Panc1 (cell line): ENCODE data around the gene MAP2K5. TPM values are rescaled to one million over a fixed set of nuclear protein-coding genes. Genes with fewer than 3 reads are reported as not detected.
A peak's percentile ranks its signal among the peaks of the same experiment; 100 is the strongest.

Experiments used
- ATAC-seq: fragments of 200-7000 bp; cut with Tn5 transposase; 2 replicates; pipeline ENCODE4 v1.9.1; 2020; ENCODE audit warnings: mild to moderate bottlenecking, moderate library complexity
- BruUV-seq: library from RNA; stranded (reverse); fragments of 400-500 nt; replicated peaks from 2 replicates; lab custom pipeline; 2021; lab: Mats Ljungman, UMichigan
- CTCF ChIA-PET: fragments of 300-600 bp; sonication (Branson Sonifier 250); formaldehyde crosslinking; loops from one replicate; lab custom pipeline; 2022; ENCODE audit warnings: antibody characterized with exemption; lab: Charles Lee
- POLR2A ChIA-PET: fragments of 300-600 bp; sonication (Branson Sonifier 250); formaldehyde crosslinking; loops from one replicate; lab custom pipeline; 2022; ENCODE audit warnings: antibody characterized with exemption; lab: Charles Lee
- DNase-seq: peaks from one replicate; pipeline ENCODE4 v3.0.0-alpha.2; 2010; ENCODE audit warnings: low read depth, low spot score
- H3K27ac ChIP-seq: 2 replicates; pipeline ENCODE4 v1.5.1; 2011; ENCODE audit warnings: mild to moderate bottlenecking, low read length, inconsistent platforms
- H3K27me3 ChIP-seq: fragments of 200-500 bp; sonication (Bioruptor generic); 2 replicates; pipeline ENCODE4 v1.6.0; 2014; ENCODE audit warnings: low read length, inconsistent platforms; ENCODE audit not compliant: control insufficient read depth, insufficient read depth
- H3K36me3 ChIP-seq: fragments of 200-500 bp; sonication (Bioruptor generic); 2 replicates; pipeline ENCODE4 v1.5.1; 2014; ENCODE audit warnings: inconsistent platforms, mild to moderate bottlenecking, low read length, moderate library complexity; ENCODE audit not compliant: control insufficient read depth, insufficient read depth
- H3K4me1 ChIP-seq: 2 replicates; pipeline ENCODE4 v1.5.1; 2011; ENCODE audit warnings: inconsistent platforms, mild to moderate bottlenecking, low read length, moderate library complexity; ENCODE audit not compliant: control insufficient read depth, insufficient read depth
- H3K4me3 ChIP-seq, 2 experiments: 2 replicates each; pipeline ENCODE4 v1.5.1; 2011 to 2012; ENCODE audit warnings: low read depth in 2 of 2, low read length in 2 of 2, mild to moderate bottlenecking in 2 of 2, inconsistent platforms in 1 of 2, moderate library complexity in 1 of 2
- H3K9me3 ChIP-seq: fragments of 200-500 bp; sonication (Bioruptor generic); 2 replicates; pipeline ENCODE4 v1.5.1; 2014; ENCODE audit warnings: low read depth, mild to moderate bottlenecking, inconsistent platforms, low read length, moderate library complexity; ENCODE audit not compliant: control insufficient read depth, insufficient read depth
- CTCF ChIP-seq: fragments of 450-650 bp; IDR thresholded peaks from 2 replicates; pipeline ENCODE4 v1.5.1; 2017; ENCODE audit warnings: mild to moderate bottlenecking
- POLR2AphosphoS5 ChIP-seq: IDR thresholded peaks from 2 replicates; pipeline ENCODE4 v1.6.1; 2012; ENCODE audit warnings: mild to moderate bottlenecking, low read depth, low read length, moderate library complexity
- SIN3A ChIP-seq: IDR thresholded peaks from 2 replicates; pipeline ENCODE4 v1.6.1; 2012; ENCODE audit warnings: low read depth, mild to moderate bottlenecking, low read length, moderate library complexity, borderline replicate concordance; ENCODE audit not compliant: insufficient read depth
- TCF7L2 ChIP-seq: IDR thresholded peaks from 2 replicates; pipeline ENCODE4 v1.6.1; 2011; ENCODE audit warnings: mild to moderate bottlenecking, low read depth, low read length, inconsistent platforms
- in situ Hi-C: cut with HindIII; loops from 2 replicates; pipeline ENCODE4 v1.10.0; 2016; ENCODE audit warnings: low sequenced_read_pairs, low pct_unique_long_range_greater_than_20kb
- intact Hi-C: fragments of 100-400 bp; cut with micrococcal nuclease; formaldehyde crosslinking; loops from one replicate; pipeline ENCODE4 v1.10.0; 2022; ENCODE audit not compliant: unreplicated experiment
- total RNA-seq: library from RNA; stranded (reverse); gene quantifications from one replicate; pipeline ENCODE4 v1.2.1, GENCODE V29; 2021; ENCODE audit not compliant: unreplicated experiment
- TF ChIP-seq, protein P1 (sequence below), 2 experiments: IDR thresholded peaks; 2 replicates each; pipeline ENCODE4 v1.6.1; 2011 to 2012; ENCODE audit warnings: low read depth in 2 of 2, control low read depth in 1 of 2, low read length in 1 of 2, mild to moderate bottlenecking in 1 of 2, moderate library complexity in 1 of 2; ENCODE audit not compliant: insufficient read depth in 1 of 2

The MAP2K5 gene
- total RNA-seq, 1 experiment from 2014 or later: 18.3 TPM

- TF ChIP-seq TCF7L2: peak; percentile 92
- TF ChIP-seq CTCF: peak; percentile 33
- TF ChIP-seq, protein P1, sequence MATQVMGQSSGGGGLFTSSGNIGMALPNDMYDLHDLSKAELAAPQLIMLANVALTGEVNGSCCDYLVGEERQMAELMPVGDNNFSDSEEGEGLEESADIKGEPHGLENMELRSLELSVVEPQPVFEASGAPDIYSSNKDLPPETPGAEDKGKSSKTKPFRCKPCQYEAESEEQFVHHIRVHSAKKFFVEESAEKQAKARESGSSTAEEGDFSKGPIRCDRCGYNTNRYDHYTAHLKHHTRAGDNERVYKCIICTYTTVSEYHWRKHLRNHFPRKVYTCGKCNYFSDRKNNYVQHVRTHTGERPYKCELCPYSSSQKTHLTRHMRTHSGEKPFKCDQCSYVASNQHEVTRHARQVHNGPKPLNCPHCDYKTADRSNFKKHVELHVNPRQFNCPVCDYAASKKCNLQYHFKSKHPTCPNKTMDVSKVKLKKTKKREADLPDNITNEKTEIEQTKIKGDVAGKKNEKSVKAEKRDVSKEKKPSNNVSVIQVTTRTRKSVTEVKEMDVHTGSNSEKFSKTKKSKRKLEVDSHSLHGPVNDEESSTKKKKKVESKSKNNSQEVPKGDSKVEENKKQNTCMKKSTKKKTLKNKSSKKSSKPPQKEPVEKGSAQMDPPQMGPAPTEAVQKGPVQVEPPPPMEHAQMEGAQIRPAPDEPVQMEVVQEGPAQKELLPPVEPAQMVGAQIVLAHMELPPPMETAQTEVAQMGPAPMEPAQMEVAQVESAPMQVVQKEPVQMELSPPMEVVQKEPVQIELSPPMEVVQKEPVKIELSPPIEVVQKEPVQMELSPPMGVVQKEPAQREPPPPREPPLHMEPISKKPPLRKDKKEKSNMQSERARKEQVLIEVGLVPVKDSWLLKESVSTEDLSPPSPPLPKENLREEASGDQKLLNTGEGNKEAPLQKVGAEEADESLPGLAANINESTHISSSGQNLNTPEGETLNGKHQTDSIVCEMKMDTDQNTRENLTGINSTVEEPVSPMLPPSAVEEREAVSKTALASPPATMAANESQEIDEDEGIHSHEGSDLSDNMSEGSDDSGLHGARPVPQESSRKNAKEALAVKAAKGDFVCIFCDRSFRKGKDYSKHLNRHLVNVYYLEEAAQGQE (IDR thresholded peaks at IDR 0.05; ENCODE audit: insufficient read depth in 1 of 2, low read depth in 2 of 2, low read length in 1 of 2): no peak
- TF ChIP-seq SIN3A: peak; percentile 92; the same call in 1 of the 2 replicates
- TF ChIP-seq POLR2AphosphoS5: peak; percentile 64
- in situ Hi-C loops: no loop called here
- intact Hi-C loops: loop anchor here (5.0 kb wide), 1 partner anchor 316 kb away; no protein-coding TSS in a partner anchor
- Histone ChIP-seq H3K27ac (peak within 1 kb of the TSS; percentile 86), H3K36me3 (no peaks in the 10 kb centered on the region), H3K4me1 (peaks cover 15% of the 10 kb centered on the region), H3K4me3 (peak within 1 kb of the TSS; percentile 77 to 84), H3K9me3 (no peaks in the 10 kb centered on the region), H3K27me3 (no peaks in the 10 kb centered on the region)
- BruUV-seq: no TSS peak
- ChIA-PET CTCF (no interaction called here), POLR2A (interaction anchor here (1.0 kb wide), 1 partner anchor 15 kb away, joined by 3 read pairs; no protein-coding TSS in a partner anchor)
- DNase-seq (no peak), ATAC-seq (peak; percentile 94)
Measured at GRCh38 chr15:67521029-67521782, 21.3 kb upstream of the MAP2K5 start, which contains the start of gene C15orf61. Gene C15orf61 (plus strand): TSS chr15:67521131. CDS start chr15:67521249, 118 bp downstream.

DNA sequence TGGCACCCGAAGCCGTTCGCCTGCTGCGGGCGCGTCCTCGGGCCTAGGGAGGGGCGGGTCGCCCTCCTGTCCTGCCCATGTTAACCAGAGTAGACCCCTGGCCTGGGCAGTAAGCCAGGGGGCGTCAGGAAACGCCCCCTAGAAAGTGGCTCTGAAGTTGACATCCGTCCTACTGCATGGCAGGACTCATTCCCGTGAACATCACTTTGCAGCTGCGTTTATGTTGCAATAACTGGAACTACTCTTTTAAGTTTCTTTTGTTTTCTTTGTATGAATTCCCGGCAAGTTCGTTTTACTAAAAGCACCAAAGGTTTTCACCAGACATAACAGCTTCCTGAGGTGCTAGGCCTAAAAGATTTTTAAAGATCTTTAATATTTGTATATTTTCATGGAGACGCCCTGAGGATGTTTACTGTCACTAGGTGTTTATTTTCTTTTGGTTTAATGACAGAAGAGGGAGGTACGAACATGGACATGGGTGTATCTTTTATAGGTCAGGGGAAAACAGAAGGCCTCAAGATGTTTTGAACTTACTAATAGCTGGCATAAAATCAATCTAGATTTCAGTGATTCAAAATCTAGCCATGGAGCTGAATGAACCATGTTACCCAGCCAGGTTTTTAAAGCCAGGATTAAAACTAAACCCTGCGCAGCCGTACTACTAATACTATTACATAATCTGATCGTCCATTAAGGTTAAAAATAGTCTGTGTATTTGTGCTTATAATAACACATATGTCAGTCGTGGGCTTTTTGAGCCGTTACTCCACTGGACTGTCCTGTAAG is 20.5 kb upstream of the MAP2K5 start:
- Histone ChIP-seq H3K36me3 (no peaks in the 10 kb centered on the region), H3K4me3 (peak overlapping the region; percentile 77 to 84), H3K27me3 (no peaks in the 10 kb centered on the region), H3K9me3 (no peaks in the 10 kb centered on the region), H3K27ac (peak overlapping the region; percentile 86), H3K4me1 (peaks cover 15% of the 10 kb centered on the region)
- CTCF ChIA-PET: interaction anchor here (0.6 kb wide), 1 partner anchor 620 kb away, joined by 4 read pairs; no protein-coding TSS in a partner anchor
- DNase-seq: no peak
- intact Hi-C loops (loop anchor here (5.0 kb wide), 1 partner anchor 315 kb away; no protein-coding TSS in a partner anchor), in situ Hi-C loops (no loop called here)
- POLR2A ChIA-PET: no interaction called here
- ATAC-seq: no peak; the same call in 1 of the 2 replicates
- TSS peak; percentile 80 for BruUV-seq
- TF ChIP-seq TCF7L2 (peak; percentile 19; the same call in 1 of the 2 replicates), SIN3A (no peak)
